Endodermal cell (in vitro differentiated cells): ENCODE data around the gene LSAMP. TPM values are rescaled to one million over a fixed set of nuclear protein-coding genes. Genes with fewer than 3 reads are reported as not detected.

Source experiments
- DNase-seq: peaks from one replicate; pipeline ENCODE4 v3.0.0-alpha.2; 2017
- H3K27ac ChIP-seq: 2 replicates; pipeline ENCODE4 v1.5.1; 2013; ENCODE audit warnings: mild to moderate bottlenecking, low read depth, low read length, moderate library complexity
- H3K27me3 ChIP-seq: 2 replicates; pipeline ENCODE4 v1.6.1; 2013; ENCODE audit warnings: mild to moderate bottlenecking, low read length, moderate library complexity; ENCODE audit not compliant: insufficient read depth, control insufficient read depth, poor library complexity, severe bottlenecking
- H3K36me3 ChIP-seq: 2 replicates; pipeline ENCODE4 v1.7.0; 2013; ENCODE audit warnings: mild to moderate bottlenecking, low read length, moderate library complexity; ENCODE audit not compliant: control insufficient read depth, insufficient read depth
- H3K4me1 ChIP-seq: one replicate; pipeline ENCODE4 v1.7.0; 2013; ENCODE audit warnings: low read length; ENCODE audit not compliant: control insufficient read depth, insufficient read depth
- H3K4me3 ChIP-seq: 2 replicates; pipeline ENCODE4 v1.5.1; 2013; ENCODE audit warnings: mild to moderate bottlenecking, low read length, moderate library complexity
- H3K9ac ChIP-seq: 2 replicates; pipeline ENCODE4 v1.6.1; 2013; ENCODE audit warnings: mild to moderate bottlenecking, low read length, moderate library complexity; ENCODE audit not compliant: poor library complexity, severe bottlenecking; ENCODE audit errors: extremely low read depth
- H3K9me3 ChIP-seq: 2 replicates; pipeline ENCODE4 v1.6.1; 2013; ENCODE audit warnings: mild to moderate bottlenecking, low read length, moderate library complexity; ENCODE audit not compliant: control insufficient read depth
- H3K27ac Mint-ChIP-seq: 2 replicates; pipeline ENCODE4 v1.8.0; 2020; ENCODE audit warnings: mixed read lengths
- H3K27me3 Mint-ChIP-seq: 2 replicates; pipeline ENCODE4 v1.8.0; 2021; ENCODE audit warnings: mild to moderate bottlenecking, mixed read lengths; ENCODE audit not compliant: insufficient read depth
- H3K36me3 Mint-ChIP-seq: 2 replicates; pipeline ENCODE4 v1.8.0; 2020; ENCODE audit warnings: low read depth, mixed read lengths
- H3K4me1 Mint-ChIP-seq: 2 replicates; pipeline ENCODE4 v1.8.0; 2020; ENCODE audit warnings: mixed read lengths
- H3K4me3 Mint-ChIP-seq: 2 replicates; pipeline ENCODE4 v1.8.0; 2020; ENCODE audit warnings: mild to moderate bottlenecking, moderate library complexity, mixed read lengths
- H3K9me3 Mint-ChIP-seq: 2 replicates; pipeline ENCODE4 v1.8.0; 2020; ENCODE audit warnings: mild to moderate bottlenecking, mixed read lengths
- CTCF ChIP-seq: fragments of 200-600 bp; sonication (generic); conservative IDR thresholded peaks from 2 replicates; pipeline ENCODE4 v1.5.0; 2021; ENCODE audit warnings: antibody characterized with exemption, mild to moderate bottlenecking
- WGBS, 2 experiments: methylation state at CpG; one replicate each; pipeline versions ENCODE4 v1.1.5 to v1.1.7; 2013; ENCODE audit warnings: missing lambda C conversion rate in 2 of 2, mixed read lengths in 1 of 2; ENCODE audit not compliant: insufficient coverage in 1 of 2, insufficient read length in 1 of 2; 5-methylcytosine and 5-hydroxymethylcytosine counted together
- total RNA-seq, 2 donors: library from RNA; stranded (reverse); fragmentation: NEBNext Ultra II Directional in 1 of 2; extraction: Animal tissue kit (Norgen Biotek cat#: 25700) in 1 of 2; gene quantifications; 2 replicates in 1 of 2; 3 replicates in 1 of 2; pipeline ENCODE4 v1.2.1, GENCODE V29; 2021

The LSAMP gene
- total RNA-seq, 2 donors from 2014 or later: 4.4 to 10.2 TPM

GRCh38 chr3:116154389-116154788 is 290.9 kb downstream of the LSAMP start:
- Mint-ChIP-seq H3K27me3 (peaks cover 18% of the 10 kb centered on the region), H3K36me3 (no peaks in the 10 kb centered on the region), H3K27ac (no peak overlapping the region), H3K4me3 (no peak overlapping the region), H3K9me3 (no peaks in the 10 kb centered on the region), H3K4me1 (peaks cover 9% of the 10 kb centered on the region)
- no peak overlapping the region for H3K27ac ChIP-seq
- H3K4me1 ChIP-seq: no peaks in the 10 kb centered on the region
- H3K9ac ChIP-seq: no peak overlapping the region
- no peak overlapping the region for H3K4me3 ChIP-seq
- no peaks in the 10 kb centered on the region for H3K27me3 ChIP-seq
- 54 to 60% methylated on average over 2 of the region's 2 CpGs for WGBS, 2 experiments
- no peaks in the 10 kb centered on the region for H3K36me3 ChIP-seq
- no peak for TF ChIP-seq CTCF
- no peaks in the 10 kb centered on the region for H3K9me3 ChIP-seq
- DNase-seq: no peak

- H3K27ac Mint-ChIP-seq: no peak overlapping the region
- H3K9ac ChIP-seq: no peak overlapping the region
Observed at GRCh38 chr3:116153174-116153573, 292.1 kb downstream of the LSAMP start.

GRCh38 chr3:116150655-116151167 is 294.6 kb downstream of the LSAMP start:
- DNase-seq: no peak
- Mint-ChIP-seq H3K27me3 (no peaks in the 10 kb centered on the region), H3K27ac (no peak overlapping the region), H3K9me3 (peaks cover 13% of the 10 kb centered on the region), H3K4me1 (peaks cover 17% of the 10 kb centered on the region), H3K36me3 (no peaks in the 10 kb centered on the region), H3K4me3 (no peak overlapping the region)
- H3K27me3 ChIP-seq: no peaks in the 10 kb centered on the region
- peaks cover 8% of the 10 kb centered on the region for H3K9me3 ChIP-seq
- TF ChIP-seq CTCF: no peak
- no peaks in the 10 kb centered on the region for H3K4me1 ChIP-seq
- no peak overlapping the region for H3K9ac ChIP-seq
- 72 to 78% methylated on average over 1 of the region's 1 CpG for WGBS, 2 experiments
- no peak overlapping the region for H3K4me3 ChIP-seq
- H3K36me3 ChIP-seq: no peaks in the 10 kb centered on the region
- H3K27ac ChIP-seq: no peak overlapping the region

More at GRCh38 chr3:116153174-116153573, 292.1 kb downstream of the LSAMP start:
- WGBS, 2 experiments: 91 to 100% methylated on average over 1 to 3 of the region's 3 CpGs
- Histone ChIP-seq H3K9me3 (no peaks in the 10 kb centered on the region), H3K4me1 (no peaks in the 10 kb centered on the region), H3K4me3 (no peak overlapping the region), H3K27me3 (no peaks in the 10 kb centered on the region), H3K36me3 (no peaks in the 10 kb centered on the region), H3K27ac (no peak overlapping the region)
- Mint-ChIP-seq H3K9me3 (no peaks in the 10 kb centered on the region), H3K4me1 (peaks cover 17% of the 10 kb centered on the region), H3K36me3 (no peaks in the 10 kb centered on the region), H3K27me3 (peaks cover 14% of the 10 kb centered on the region), H3K4me3 (no peak overlapping the region)
- DNase-seq: no peak
- TF ChIP-seq CTCF: no peak
